HEK293T (cell line): ENCODE results near the gene MRPL42.

Source experiments
- BHLHE40 ChIP-seq: fragments of 450-650 bp; IDR thresholded peaks from 2 replicates; pipeline ENCODE4 v1.6.1; 2016; ENCODE audit warnings: mild to moderate bottlenecking, moderate library complexity, borderline replicate concordance
- ELF4 ChIP-seq: fragments of 450-650 bp; IDR thresholded peaks from 2 replicates; pipeline ENCODE4 v1.6.1; 2017; ENCODE audit warnings: antibody characterized with exemption
- FOXA1 ChIP-seq: fragments of 450-650 bp; IDR thresholded peaks from 2 replicates; pipeline ENCODE4 v1.6.1; 2016; ENCODE audit warnings: mild to moderate bottlenecking
- FOXM1 ChIP-seq: fragments of 450-650 bp; IDR thresholded peaks from 2 replicates; pipeline ENCODE4 v1.6.1; 2017; ENCODE audit warnings: mild to moderate bottlenecking, borderline replicate concordance
- SUZ12 ChIP-seq: fragments of 450-650 bp; IDR thresholded peaks from 2 replicates; pipeline ENCODE4 v1.6.1; 2016; ENCODE audit warnings: mild to moderate bottlenecking

DNA sequence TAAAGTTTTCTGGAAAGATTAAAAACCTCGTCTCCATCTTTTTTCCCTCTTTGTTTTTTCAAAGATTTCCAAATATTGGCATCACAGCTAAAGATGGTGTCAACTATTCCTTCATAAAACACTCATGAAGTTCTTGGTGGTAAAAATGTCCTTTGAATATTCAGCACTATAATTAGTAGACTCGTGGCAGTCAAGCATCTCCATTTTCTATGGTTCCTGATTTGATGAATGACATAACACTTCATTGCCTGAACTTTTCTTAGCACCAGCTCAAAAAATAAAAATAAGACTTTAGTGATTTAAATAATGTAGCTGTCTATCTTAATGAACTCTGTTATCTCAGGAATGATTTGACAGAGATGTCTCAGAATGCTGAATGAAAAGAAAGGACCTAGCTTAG, 45.3 kb upstream of the MRPL42 start:
- TF ChIP-seq FOXM1 (no peak), FOXA1 (no peak), BHLHE40 (no peak), SUZ12 (no peak), ELF4 (no peak)
